GM21717 (cell line): ENCODE results near the gene FAM3C.
"Not testable (repeated sequence)": the region's sequence is repeated elsewhere in the genome, so short reads cannot be mapped to it uniquely, and the experiment has no call there.

Experiments used
- ATAC-seq: cut with Tn5 transposase; IDR thresholded peaks from one replicate; pipeline ENCODE4 v1.9.1; 2021; ENCODE audit warnings: mild to moderate bottlenecking, moderate library complexity; ENCODE audit not compliant: unreplicated experiment

The FAM3C gene

DNA sequence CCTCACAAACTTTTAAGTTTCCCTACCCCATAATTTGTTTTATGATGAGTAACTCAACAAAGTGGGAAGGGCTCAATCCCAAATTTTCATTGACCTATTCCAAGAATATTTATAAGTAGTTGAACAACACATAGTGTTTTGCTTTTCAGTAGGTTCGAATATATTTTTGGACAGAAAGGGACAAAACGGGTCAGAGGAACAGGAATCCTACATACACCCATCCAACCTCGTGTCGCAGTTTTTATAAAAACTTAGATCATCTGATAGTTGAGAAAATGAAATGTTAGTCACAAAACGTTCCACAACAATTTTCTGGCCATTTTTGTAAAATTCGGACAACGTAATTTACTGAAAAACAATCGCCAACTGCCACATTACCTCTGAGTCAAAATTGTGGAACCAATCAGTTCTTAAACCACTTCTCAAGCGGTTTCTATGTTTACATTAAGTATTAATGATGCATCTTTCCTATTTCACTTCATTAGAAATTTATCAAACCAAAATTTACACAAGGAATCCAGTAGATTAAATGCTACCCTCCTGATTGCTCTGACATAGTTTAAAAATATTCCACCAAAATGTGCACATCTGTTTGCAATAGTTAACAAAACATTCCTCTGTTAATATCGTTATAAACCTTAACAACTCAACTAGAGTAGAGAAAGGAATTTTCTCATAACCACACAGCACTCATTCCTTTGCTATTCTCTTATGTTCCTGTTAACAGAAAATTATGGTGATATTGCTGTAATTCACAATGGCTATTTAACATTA is 61.0 kb downstream of the FAM3C start:
- ATAC-seq: no peak

DNA sequence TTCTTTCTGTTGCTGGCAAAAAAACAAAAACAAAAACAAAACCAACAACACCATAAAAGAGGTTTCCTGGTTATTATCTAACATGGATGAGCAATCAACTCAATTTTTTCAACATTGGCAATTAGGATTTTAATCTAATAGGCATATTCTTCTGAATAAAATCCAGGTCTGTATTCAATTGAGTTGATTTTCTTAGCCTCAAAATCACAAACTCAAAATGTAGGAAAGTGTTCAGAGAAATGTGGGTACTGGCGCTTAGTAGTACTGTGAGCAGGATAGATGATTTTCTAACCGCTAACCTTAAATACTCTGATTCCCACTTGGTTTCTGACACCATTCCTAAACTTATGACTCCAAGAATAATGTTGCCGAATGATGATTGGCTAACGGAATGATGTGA is 61.7 kb downstream of the FAM3C start:
- ATAC-seq: no peak

DNA sequence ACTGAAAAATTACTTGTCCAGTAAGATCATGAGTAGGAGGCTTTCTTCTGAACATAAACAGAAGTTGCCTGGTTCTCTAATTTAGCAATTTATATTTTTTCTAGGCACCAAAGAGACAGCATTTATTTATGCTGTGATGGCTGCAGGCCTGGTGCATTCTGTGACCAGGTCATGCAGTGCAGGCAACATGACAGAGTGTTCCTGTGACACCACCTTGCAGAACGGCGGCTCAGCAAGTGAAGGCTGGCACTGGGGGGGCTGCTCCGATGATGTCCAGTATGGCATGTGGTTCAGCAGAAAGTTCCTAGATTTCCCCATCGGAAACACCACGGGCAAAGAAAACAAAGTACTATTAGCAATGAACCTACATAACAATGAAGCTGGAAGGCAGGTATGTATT is 64.5 kb downstream of the FAM3C start:
- no peak for ATAC-seq

DNA sequence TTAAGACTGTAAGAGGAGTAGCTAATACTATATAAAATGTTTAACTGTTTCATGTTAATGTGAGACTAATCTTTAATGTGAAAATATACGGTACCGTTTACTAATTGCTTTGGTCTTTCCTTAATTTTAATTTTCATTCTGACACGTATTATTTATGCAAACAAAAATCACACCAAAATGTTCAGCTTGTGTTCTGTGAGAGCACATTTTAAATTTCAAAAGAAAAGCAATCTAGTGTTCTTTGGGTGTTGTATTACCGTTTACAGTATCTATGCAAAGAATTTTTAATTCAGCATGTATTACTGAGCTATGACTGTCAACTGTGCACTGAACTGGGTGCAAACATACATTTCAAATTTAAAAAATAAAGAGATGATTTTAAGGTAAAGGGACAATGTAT is 65.1 kb downstream of the FAM3C start:
- ATAC-seq: no peak

GRCh38 chr7:121330053-121330833 is 65.9 kb downstream of the FAM3C start:
- peak; percentile 35 for ATAC-seq

- ATAC-seq: peak; percentile 72
Measured at GRCh38 chr7:121329191-121330052, 66.7 kb downstream of the FAM3C start.

DNA sequence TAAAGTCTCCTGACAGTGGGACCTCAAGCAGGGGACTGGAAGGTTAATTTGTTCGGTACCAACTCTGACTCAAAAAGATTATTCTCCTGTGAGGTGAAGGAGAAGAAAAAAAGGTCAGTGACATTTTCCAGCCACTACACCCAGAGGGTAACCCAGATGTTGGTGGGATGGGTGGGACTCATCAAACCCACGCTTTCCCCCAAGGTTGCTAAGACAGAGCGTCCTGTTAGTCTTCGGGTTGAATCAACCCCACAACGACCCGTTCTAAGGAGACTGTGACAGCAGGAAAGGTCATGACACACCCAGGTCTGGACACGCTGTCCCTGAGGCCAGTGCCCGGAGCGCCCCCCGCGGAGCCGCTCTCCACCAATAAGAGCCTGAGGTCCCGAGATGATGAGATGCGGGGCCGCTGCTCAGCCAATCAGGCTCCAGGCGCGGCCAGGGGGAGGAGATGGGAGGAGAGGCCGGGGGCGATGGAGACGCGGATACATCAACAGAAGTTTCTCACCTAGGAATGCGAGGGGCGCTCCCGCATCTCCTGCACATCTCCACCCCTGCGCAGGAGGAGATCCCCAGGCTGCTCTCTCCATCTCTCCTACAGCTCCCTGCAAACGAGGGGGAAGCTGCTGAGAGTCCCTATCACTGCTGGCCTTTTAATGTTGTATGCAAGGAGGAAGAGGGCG is 67.5 kb downstream of the FAM3C start, which contains the start of gene WNT16:
Gene WNT16, plus strand, starts transcription at position 493 of the 683 bp plus-strand sequence. CDS start 293 bp downstream, outside the sequence.
- no peak for ATAC-seq

DNA sequence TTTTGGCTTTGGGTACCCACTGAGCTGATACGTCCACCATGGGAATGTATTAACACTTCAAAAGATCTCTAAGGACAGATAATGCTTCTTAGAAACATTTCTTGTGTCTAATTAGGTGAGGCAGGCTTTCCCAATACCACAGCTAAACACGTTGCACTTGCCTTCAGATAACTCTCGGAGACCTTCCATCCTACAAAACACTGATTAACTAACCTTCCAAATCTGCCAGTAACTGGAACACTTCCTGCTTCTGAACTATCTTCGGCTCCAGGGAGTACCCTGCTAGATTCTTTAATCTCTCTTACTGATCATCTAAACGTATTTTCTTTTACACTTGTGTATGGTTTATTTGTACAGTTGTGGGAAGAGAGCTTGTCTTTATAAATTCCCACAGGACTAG is 68.4 kb downstream of the FAM3C start:
- ATAC-seq: no peak

DNA sequence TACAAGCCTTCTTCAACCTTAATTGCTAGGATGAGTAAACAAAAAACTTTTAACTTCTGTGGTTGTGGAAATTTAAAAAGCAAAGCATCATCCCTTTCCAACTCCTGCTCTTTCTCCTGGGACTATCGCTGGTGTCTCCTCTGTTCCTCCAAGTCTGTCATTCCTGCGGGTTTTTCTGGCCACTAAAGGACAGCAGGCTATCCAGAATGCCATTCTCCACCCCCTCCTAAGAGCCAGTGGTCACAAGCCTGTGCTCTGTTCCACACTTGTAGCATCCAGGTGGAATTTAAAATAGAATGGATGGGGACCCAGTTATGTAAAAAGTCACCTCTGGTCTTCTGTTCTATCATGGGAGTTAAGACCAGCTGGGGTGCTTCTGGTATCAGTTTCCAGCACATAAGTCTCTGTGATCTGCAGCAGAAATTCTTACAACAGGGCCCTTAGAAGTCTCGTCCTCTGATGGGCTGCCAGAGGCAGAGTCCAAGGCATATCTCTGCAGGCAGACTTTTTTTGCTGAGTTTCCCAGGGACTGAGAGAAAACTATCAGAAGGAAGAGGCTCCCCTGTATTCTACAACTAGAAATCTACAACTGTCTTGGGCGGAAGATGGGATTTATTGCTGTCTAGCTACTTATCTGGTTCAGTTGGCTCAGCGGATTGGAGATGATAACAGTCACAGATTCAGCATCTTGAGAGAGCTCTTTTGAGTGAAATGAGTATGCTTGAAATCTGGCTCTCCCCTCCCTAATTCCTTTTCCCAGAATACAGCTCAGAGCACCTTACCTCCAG is 72.4 kb downstream of the FAM3C start:
- ATAC-seq: no peak

GRCh38 chr7:121322460-121322859 is 73.6 kb downstream of the FAM3C start:
- no peak for ATAC-seq

DNA sequence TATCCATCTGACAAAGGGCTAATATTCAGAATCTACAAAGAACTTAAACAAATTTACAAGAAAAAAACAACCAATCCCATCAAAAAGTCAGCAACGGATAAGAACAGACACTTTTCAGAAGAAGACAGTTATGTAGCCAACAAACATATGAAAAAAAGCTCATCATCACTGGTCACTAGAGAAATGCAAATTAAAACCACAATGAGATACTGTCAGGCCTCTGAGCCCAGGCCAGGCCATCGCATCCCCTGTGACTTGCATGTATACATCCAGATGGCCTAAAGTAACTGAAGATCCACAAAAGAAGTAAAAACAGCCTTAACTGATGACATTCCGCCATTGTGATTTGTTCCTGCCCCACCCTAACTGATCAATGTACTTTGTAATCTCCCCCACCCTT is 80.9 kb downstream of the FAM3C start:
- not testable (repeated sequence) for ATAC-seq

- peak; percentile 94 for ATAC-seq
Measured at GRCh38 chr7:121313793-121314676, 82.1 kb downstream of the FAM3C start.

DNA sequence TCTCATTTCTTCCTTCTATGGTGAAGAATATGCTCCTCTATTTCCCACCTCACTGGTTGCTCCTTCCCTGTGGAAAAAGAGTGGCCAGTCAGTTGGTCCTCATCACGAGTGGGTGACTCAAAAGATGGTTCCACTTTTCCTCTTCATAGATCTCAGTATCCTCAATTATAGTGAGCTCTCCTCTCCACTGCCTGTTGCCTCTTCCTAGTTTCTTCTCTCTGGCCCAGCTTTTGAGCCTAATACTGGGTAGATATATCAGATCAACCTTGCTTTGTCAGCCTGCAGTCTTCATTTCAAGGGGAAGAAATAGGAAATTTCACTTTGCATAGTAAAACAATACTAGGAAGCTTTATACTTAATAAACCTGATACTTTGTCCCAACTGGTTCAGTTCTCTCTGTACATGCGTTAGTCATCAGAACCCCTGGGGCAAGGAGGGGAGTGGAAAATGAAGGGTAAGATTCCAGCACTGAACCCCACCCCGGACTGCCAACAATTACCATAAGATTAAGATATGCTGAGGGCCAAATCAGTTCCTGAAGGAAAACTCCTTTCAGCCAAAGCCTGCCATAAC is 82.8 kb downstream of the FAM3C start:
- ATAC-seq: no peak

- ATAC-seq: no peak
Measured at GRCh38 chr7:121307021-121307574, 89.0 kb downstream of the FAM3C start.

DNA sequence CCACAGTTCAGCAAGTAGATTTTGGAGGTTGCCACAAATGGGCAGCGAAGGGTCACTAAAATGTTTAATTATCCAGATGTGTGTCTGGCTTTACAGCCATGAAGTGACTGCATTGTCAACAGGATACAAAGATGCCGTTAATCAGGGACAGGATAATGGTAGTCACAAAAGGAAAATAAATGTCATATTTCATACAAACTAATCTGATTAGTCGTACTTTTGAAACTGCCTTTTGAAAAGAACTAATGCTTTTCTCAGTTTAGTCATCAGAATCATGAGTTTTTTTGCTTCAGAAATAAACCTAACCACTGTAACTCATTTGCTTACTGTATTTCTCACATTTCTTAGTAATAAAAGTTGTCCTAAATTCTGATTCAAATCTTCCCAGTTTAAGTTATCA is 89.5 kb downstream of the FAM3C start:
- no peak for ATAC-seq

GRCh38 chr7:121305109-121305508 is 91.0 kb downstream of the FAM3C start:
- no peak for ATAC-seq

GRCh38 chr7:121304102-121304658 is 91.9 kb downstream of the FAM3C start:
- no peak for ATAC-seq
